Measurements from ENCODE around the gene MAGI2. TPM values are rescaled to one million over a fixed set of nuclear protein-coding genes. Genes with fewer than 3 reads are reported as not detected.
"Not testable (repeated sequence)": the region's sequence is repeated elsewhere in the genome, so short reads cannot be mapped to it uniquely, and the experiment has no call there.

The MAGI2 gene
- polyA plus RNA-seq, 4 donors, result 36.8 to 43.5 (median 38.3) TPM

DNA sequence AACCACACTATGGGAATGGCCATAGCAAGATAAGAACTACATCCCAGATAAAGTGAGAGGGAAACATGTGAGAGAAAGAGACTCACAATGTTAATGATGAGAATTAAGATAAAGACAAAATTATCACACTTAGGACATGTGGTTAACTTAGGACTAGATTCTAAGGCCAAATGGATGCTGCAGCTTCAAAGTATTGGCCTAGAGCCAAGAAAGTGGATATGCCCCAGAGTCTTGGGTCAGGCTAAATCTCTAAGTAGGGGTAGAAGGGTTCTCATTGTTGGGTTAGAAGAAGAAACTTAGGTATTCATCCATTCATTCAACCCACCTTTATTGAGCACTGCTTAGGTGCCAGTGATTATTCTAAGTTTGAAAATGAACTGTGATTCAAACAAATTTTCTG is 836.9 kb downstream of the MAGI2 start:
- no peak for DNase-seq (ENCODE audit: low read depth in 4 of 4, low spot score in 3 of 4)

DNA sequence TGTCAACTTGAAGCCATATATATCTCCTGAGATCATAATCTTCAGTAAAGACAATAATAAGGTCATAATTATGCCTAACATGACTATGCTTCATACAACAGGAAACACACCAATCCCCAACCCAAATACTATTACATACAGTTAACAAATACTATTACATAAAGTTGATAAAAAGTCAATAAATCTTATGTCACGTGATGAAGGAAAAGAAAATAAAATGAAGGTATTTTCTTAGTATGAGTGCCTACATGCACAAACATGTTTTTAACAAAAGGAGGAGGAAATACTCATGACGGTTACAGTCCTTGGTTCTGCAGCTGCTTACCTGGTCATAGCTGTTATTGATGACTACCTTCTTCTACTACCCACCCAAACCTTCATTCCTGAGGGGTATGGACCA is 844.2 kb downstream of the MAGI2 start:
- DNase-seq (ENCODE audit: low read depth in 4 of 4, low spot score in 3 of 4), result no peak

DNA sequence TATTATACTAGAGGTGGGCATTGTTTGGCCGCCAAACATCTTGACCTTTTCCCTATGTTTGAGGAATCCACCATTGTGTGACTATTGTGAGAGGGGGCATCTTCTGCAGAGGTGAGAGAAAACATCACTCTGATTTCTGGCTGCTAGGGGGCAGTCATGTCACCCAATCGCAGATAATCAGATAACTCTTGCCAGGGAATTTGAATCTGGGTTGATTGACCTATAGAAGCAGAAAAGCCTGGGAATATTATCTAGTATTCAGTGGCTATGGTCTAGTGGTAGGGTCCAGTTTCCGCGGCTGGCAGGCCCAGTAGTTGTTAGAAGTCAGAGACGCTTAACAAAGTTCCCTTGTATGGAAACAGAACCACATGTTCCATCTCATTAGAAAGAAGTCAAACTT is 846.4 kb downstream of the MAGI2 start:
- no peak for DNase-seq (ENCODE audit: low read depth in 4 of 4, low spot score in 3 of 4)

DNA sequence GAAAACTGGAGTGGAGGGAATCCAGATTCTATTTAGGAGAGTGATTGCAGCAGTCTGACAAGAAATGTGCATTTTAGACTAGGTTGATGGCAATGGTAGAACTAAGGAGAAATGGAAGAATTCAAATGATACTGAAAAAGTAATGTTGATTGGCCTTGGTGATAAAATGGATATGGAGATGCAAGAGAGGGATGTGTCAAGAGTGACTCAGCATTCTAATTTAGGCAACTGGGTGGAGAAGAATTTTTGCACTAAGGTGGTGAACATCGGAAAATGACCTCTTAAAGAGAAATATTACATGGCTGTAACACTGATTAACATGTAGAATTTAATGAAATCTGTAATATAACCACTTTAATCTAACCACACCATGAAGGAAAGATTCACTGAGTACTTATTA is 848.3 kb downstream of the MAGI2 start:
- DNase-seq (ENCODE audit: low read depth in 4 of 4, low spot score in 3 of 4), result no peak

DNA sequence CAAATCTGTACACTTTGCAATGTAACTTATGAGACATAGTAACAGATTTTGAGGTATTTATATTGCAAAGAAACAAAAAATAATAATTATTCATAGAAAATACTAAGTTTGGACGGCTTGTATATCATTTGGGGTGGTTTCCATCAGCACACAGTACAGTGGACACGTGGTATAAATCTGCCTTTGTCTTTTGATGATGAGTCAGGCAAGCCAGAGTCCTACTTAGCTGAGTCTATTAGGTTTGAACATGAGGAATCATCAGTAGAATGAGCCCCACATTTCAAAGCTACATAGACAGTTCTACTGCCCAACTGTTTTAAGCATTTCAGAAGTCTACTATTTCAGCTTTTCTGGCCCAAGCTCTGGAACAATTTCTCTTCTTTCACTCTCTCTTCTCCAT is 851.7 kb downstream of the MAGI2 start:
- no peak for DNase-seq (ENCODE audit: low read depth in 4 of 4, low spot score in 3 of 4)

DNA sequence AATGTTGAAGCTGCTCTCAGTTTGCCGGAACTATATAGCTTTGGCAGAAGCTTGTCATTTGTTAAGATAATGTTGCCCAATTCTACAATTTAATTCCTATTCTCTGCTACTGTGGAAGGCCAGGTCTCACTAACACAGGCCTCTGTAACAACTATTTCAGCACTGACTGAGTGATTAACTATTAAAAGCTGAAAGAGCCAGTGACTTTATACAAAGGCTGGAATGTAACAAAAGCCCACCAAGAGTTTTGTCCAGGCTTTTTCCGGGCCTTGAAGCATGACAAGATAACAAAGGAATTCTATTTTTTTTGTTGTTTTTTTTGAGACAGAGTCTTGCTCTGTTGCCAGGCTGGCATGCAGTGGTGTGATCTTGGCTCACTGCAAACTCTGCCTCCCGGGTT is 859.3 kb downstream of the MAGI2 start:
- no peak for DNase-seq (ENCODE audit: low read depth in 4 of 4, low spot score in 3 of 4)

DNA sequence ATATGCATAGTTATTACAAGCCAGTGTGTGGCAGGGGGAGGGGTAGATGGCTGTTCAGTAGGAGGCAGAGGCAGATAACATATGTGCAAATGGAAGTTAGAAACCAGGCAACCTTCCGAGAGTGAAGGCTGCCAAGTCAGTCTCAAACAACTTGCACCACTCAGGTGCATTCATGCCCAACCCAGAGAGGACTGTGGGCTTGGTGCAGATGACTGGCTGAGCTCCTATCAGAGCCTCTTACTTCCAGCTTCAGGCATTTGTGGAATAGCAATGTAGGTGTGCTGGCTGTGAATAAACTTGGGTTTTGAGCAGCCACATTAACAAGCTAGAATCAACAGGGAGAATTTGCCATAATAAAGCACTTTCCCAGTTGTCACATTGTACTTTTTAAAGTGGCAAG is 865.1 kb downstream of the MAGI2 start:
- no peak for DNase-seq (ENCODE audit: low read depth in 4 of 4, low spot score in 3 of 4)

DNA sequence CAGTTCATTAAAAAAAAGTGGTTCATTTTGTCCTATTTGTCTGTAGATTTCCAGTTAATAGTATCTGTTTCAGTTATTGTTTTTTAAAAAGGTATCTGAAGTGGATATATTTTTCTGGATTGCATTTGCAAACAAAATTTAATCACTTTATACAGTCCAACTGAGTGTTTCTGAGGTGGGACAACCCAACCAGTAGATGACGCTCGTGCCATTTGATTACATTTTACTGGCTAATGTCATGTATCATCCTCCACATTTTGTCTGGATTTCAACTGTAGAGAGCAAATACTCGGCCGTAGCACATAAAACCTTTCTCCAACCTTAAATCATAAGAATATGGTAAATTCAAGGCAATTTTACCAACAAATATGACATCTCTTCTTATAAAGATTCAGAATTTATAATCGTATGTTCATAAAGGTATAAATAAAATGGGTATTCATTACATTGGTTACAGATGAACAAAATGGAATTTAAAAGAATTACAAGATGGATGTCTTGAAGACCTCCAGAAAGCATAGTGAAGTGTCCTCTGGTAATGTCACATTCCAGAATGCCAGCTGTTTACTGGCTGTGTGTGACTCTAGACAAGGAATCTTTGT is 865.9 kb downstream of the MAGI2 start:
- DNase-seq (ENCODE audit: low read depth in 4 of 4, low spot score in 3 of 4), result no peak

DNA sequence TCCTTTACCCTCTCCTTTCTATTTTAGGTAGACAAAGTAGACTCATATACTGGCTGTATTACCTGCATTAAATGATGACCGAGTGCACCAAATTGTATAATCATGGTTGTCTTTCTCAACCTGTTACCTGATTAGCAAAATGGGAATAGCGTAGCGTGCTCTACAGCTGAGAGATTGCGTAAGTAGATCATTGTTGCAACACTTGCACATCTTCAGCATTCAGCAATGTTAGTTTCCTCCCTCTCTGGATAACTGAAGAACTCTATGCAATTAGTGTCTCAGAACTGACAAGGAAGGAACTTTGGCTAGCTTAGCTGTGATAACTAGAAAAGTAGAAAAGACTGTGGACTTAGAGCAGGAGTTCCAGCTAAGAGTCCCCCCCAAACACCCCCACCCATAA is 867.5 kb downstream of the MAGI2 start:
- no peak for DNase-seq (ENCODE audit: low read depth in 4 of 4, low spot score in 3 of 4)

DNA sequence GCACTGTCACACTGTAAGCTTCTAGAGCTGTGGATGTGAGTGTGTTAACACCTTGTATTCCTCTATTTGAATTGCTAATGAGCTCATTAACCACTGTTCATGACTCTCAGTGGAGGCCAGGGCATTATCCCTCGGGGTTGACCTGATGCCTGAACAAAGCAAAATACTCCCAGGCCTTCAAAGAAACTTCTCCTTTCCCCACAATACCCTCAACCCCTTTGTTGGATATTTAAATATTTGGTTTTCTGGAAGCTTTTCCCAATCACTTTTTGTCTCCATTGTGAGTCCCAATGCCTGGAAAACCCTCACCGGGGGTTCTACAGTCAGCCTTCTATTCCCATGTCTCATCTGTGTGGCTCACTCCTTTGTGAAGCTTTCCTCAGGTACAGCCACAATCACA is 874.8 kb downstream of the MAGI2 start:
- no peak for DNase-seq (ENCODE audit: low read depth in 4 of 4, low spot score in 3 of 4)

DNA sequence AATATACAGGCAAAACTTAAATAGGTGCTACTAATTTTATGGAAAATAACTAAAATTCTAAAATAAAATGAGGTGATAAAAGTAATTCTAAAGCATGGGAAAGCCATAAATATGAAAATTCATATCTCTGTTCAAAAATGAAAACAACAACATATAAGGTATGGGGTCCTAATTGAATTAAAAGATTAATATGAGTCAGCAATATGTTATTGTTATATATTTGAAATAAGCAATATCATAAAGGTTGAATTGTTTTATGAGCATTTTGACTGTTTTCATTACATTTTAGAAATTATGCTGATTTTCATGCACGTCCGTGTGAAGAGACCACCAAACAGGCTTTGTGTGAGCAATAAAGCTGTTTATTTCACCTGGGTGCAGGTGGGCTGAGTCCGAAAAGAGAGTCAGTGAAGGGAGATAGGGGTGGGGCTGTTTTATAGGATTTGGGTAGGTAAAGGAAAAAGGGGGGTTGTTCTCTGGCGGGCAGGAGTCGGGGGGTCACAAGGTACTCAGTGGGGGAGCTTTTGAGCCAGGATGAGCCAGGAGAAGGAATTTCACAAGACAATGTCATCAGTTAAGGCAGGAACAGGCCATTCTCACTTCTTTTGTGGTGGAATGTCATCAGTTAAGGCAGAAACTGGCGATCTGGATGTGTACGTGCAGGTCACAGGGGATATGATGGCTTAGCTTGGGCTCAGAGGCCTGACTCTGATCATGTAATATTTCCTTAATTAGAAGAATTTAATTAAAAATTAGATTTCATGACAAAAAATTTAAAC is 876.1 kb downstream of the MAGI2 start:
- DNase-seq (ENCODE audit: low read depth in 4 of 4, low spot score in 3 of 4), result not testable (repeated sequence)

DNA sequence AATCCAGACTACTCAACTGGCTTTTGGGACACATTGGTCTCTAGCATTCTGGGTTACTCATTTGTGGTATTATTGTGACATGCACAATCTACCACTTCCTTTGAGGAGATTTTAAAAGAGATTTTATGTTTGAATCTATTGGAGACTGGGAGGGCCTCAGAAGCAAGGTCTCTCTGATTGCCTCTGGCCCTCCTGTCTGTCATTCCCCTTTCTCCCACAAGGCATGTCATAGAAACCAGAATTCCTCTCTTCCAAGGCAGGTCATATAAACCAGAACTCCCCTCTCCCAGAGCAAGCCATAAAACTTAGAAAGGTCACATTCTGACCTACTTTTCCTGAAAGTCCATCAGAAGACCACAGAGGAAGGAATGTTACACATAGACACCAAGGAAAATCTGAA is 877.2 kb downstream of the MAGI2 start:
- DNase-seq (ENCODE audit: low read depth in 4 of 4, low spot score in 3 of 4), result no peak

DNA sequence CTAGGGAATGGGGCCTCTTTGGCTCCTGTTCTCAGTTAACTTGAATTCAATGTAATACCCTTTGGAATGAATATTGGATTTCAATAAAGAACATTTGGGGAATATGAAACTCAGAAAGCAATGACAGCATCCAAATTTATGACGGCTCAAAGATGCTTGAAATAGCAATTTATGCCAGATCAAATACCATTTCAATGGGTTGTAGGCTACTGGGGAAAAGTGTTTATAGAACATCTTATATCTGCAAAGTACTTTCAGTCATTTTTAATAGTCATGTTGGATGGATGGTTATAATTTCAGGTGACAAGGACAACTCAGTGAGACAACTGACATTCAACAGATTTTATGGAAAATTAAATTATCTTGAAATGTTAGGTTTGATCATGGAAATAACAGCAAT is 882.2 kb downstream of the MAGI2 start:
- no peak for DNase-seq (ENCODE audit: low read depth in 4 of 4, low spot score in 3 of 4)

DNA sequence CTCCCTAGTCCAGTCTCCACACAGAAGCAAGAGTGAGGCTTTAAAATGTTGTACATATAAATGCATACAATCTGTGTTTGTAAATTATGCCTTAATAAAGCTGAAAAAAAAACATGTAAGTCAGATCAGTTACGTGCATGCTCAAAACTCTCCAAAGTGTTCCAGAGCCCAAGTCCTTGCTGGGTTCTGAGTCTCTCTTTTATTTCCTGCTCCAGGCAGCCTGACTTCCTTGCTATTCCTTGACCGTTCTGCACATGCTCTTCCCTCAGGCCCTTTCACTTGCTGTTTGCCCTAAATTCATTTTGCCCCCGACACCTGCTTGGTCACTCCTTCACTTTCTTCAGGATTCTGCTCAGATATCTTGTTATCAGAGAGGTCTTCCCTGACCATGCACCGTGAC is 884.8 kb downstream of the MAGI2 start:
- DNase-seq (ENCODE audit: low read depth in 4 of 4, low spot score in 3 of 4), result no peak

DNA sequence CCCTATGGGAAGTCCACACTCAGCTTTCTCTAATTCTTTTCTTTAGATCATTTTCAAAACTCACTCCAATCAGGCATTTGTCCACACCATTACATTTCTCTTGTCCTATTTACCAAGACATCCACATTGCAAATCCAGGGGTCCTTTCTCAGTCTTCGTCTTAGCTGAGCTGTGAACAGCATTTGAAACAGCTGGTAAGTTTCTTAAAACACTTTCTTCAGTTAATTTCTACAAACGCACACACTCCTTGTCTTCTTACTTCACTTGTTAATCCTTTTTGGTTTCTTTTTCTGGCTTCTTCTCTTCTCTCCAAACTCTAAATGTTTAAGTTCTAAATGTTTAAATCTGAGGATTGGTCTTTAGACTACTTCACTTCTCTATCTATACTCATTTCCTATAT is 885.6 kb downstream of the MAGI2 start:
- DNase-seq (ENCODE audit: low read depth in 4 of 4, low spot score in 3 of 4), result no peak

DNA sequence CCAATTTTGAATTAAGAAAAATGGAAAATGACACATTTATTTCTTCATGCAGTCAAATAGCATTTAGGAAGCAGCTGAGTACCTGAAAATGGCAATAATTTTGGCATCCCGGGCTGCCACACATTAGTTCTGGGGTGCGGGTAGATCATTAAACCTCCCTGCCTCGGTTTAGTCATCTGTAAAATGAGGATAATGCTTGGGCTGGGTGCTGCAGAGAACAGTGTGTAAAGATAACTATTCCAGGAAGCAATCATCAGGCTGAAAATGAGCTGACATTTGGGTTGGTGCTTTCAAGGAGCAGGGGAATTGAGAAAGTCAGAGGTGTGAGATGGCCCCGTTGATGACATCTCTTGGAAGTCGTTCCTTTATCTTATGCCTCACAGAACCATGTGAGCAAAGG is 887.7 kb downstream of the MAGI2 start:
- no peak for DNase-seq (ENCODE audit: low read depth in 4 of 4, low spot score in 3 of 4)

DNA sequence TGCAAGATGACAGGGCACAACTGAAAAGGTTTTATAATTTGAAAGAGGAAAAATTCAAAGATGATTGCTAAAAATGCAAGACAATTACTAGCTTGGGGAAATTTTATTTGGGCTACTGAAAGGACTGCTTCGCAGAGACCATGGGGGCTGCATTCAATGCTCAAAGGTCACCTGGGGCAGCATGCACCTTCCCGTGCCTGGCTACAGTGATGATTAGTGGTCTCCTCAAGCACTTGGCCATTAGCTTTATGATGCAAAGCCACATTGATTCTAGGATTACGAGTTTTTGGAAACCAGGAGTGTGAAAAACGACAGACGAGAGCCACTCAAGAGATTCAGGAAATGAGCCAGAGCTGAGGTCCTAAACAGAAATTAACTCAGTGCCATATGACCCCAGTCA is 890.3 kb downstream of the MAGI2 start:
- peak in 1 of 4 donors; percentile 7 for DNase-seq (ENCODE audit: low read depth in 4 of 4, low spot score in 3 of 4)

DNA sequence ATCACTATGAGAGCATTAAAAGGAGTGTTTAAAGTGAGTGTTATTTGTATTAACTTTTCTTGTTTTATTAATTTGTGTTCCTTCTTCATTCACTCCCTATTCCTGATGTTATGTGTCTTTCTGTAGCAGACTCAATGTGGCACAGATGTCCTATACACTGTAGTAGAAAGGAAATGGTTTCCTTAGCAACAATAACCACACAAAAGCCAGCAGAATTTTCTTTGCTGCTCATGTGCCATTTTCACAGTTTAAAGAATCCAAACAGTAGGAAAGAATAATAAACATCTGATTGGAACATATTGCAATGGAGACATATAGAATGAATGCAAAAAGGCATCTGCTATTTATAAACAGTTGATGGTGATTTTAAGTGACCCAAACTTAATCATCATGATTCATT is 891.3 kb downstream of the MAGI2 start:
- DNase-seq (ENCODE audit: low read depth in 4 of 4, low spot score in 3 of 4), result no peak

DNA sequence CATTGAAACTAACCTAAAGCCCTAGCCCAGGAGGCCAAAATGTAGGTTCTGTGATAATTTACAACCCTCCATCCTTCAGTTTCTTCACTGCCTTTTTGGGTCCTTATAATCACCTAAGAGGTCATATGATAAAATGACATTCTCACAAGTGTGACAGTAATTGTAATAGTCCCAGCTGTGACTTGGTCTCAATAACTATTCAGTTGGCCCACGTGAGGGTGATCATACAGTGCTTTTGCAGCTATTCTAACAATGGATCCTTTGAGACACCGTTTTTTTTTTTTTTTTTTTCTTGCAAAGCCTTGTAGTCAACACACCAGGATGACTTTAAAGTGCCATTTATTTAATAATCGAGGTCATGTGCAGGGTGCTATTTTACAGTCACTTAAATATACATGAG is 894.9 kb downstream of the MAGI2 start:
- DNase-seq (ENCODE audit: low read depth in 4 of 4, low spot score in 3 of 4), result no peak

DNA sequence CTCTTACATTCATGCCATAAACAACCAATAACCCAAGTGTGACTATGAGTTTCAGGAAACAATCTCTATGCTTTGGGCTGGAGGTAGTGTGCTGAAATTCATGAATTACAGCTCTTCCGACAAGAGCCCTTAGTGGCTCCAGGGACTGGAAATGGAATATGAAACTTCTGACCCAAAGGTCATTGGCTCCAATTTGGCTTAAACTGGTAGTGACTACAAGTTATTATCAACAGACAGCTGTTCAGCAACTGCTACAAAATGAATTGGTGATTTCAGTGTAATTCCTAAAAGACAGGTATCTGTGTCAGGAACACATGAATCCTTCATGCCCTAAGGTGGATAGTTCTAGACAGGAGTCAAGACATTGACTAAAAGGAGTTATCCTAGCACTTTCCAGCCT is 909.5 kb downstream of the MAGI2 start:
- no peak for DNase-seq (ENCODE audit: low read depth in 4 of 4, low spot score in 3 of 4)

DNA sequence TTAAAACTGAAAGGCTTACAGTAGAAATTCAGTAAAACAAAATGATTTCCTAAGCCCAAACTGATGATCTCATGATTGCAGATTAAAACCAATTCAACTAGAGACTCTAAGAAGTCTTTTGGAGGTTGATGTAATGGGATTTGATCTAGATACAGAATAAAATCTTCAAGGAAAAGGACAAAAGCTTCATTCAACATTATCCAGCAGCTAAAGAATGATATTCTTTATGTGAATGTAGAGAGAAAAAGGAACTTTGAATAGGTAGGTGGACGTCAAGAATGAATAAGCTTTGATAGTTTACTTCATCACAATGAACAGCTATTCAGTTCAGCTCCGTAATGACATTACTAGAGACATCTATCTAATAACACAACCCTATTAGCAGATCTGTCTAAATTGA is 910.5 kb downstream of the MAGI2 start:
- no peak for DNase-seq (ENCODE audit: low read depth in 4 of 4, low spot score in 3 of 4)

DNA sequence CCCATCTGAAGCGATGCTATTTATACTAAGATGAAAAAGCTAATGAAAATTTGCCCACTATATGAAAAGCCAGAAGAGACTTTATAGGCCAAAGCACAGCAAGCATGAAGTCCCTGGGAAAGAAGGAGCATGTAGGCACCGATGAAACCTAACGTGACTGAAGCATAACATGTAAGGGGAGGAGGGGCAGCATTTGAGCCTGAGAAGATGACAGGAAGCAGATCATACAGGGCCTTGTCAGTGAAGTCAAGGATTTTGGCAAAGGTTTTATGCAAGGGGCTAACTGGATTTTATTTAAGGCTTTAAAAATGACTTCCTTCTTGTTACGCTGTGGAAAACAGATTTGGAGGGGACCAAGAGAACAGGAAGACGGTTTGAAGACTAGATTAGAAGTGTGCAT is 910.9 kb downstream of the MAGI2 start:
- no peak for DNase-seq (ENCODE audit: low read depth in 4 of 4, low spot score in 3 of 4)

DNA sequence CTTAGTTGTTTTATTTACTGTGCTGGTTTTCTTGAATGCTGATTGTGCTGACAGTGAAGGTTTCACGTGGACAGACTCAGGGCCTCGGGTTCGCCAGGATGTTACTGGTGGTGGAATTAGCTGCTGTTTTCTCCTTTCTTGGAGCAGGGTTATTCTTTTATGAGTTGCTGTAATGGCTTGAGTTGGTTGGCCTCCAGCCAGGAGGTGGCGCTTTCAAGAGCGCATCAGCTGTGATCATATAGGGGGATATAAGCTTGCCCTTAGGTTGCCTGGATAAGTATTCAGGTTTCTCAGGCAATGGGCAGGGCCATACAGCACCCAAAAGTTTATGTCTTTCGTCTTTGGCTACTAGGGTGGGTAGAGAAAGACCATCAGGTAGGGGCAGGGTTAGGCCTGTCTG is 913.6 kb downstream of the MAGI2 start:
- DNase-seq (ENCODE audit: low read depth in 4 of 4, low spot score in 3 of 4), result no peak

Data from right renal pelvis (tissue), 4 donors.